Liver (tissue), 3 donors: ENCODE results near the gene KYNU.

Experiments
- ATF3 ChIP-seq: IDR thresholded peaks from 2 replicates; pipeline ENCODE4 v1.6.1; 2016; ENCODE audit warnings: antibody characterized with exemption
- CTCF ChIP-seq: fragments of 150-350 bp; IDR thresholded peaks from 2 replicates; pipeline ENCODE4 v1.5.1; 2017; ENCODE audit warnings: improper control_type of control experiment, low read depth, low read length; ENCODE audit not compliant: missing input control
- EGR1 ChIP-seq, 2 donors: IDR thresholded peaks; 2 replicates each; pipeline ENCODE4 v1.6.1; 2016 to 2018; ENCODE audit warnings: antibody characterized with exemption in 2 of 2, low read depth in 2 of 2
- GABPA ChIP-seq, 2 donors: IDR thresholded peaks in 1 of 2; conservative IDR thresholded peaks in 1 of 2; 2 replicates each; pipeline ENCODE4 v1.6.1; 2016; ENCODE audit warnings: antibody characterized with exemption in 2 of 2, mild to moderate bottlenecking in 1 of 2, moderate library complexity in 1 of 2
- HNF4A ChIP-seq, 2 donors: conservative IDR thresholded peaks; 2 replicates each; pipeline ENCODE4 v1.6.1; 2016; ENCODE audit warnings: antibody characterized with exemption in 2 of 2, mild to moderate bottlenecking in 2 of 2
- JUND ChIP-seq, 2 donors: IDR thresholded peaks; 2 replicates each; pipeline ENCODE4 v1.6.1; 2016; ENCODE audit warnings: antibody characterized with exemption in 2 of 2
- MAX ChIP-seq: IDR thresholded peaks from 2 replicates; pipeline ENCODE4 v1.6.1; 2016; ENCODE audit warnings: antibody characterized with exemption
- RAD21 ChIP-seq, 2 donors: IDR thresholded peaks; 2 replicates each; pipeline ENCODE4 v1.6.1; 2016; ENCODE audit warnings: antibody characterized with exemption in 2 of 2, mild to moderate bottlenecking in 2 of 2
- RXRA ChIP-seq, 2 donors: IDR thresholded peaks; 2 replicates each; pipeline ENCODE4 v1.6.1; 2017 to 2018; ENCODE audit warnings: antibody characterized with exemption in 2 of 2, mild to moderate bottlenecking in 1 of 2
- YY1 ChIP-seq: IDR thresholded peaks from 2 replicates; pipeline ENCODE4 v1.6.1; 2016; ENCODE audit warnings: antibody characterized with exemption, mild to moderate bottlenecking
- TF ChIP-seq, protein P1 (sequence below): IDR thresholded peaks from 2 replicates; pipeline ENCODE4 v1.6.1; 2016; ENCODE audit warnings: antibody characterized with exemption
- donor health status: healthy.
- donor health status: healthy.

- TF ChIP-seq MAX (no peak), CTCF (no peak), RAD21 (IDR thresholded peaks at IDR 0.05) (no peak), GABPA (IDR thresholded peaks at IDR 0.05 in 1 of 2, conservative IDR thresholded peaks at IDR 0.05 in 1 of 2) (no peak), HNF4A (conservative IDR thresholded peaks at IDR 0.05) (no peak), EGR1 (IDR thresholded peaks at IDR 0.05; ENCODE audit: low read depth in 2 of 2) (no peak), YY1 (no peak), JUND (IDR thresholded peaks at IDR 0.05) (no peak), RXRA (IDR thresholded peaks at IDR 0.05) (no peak), ATF3 (no peak)
- TF ChIP-seq, protein P1, sequence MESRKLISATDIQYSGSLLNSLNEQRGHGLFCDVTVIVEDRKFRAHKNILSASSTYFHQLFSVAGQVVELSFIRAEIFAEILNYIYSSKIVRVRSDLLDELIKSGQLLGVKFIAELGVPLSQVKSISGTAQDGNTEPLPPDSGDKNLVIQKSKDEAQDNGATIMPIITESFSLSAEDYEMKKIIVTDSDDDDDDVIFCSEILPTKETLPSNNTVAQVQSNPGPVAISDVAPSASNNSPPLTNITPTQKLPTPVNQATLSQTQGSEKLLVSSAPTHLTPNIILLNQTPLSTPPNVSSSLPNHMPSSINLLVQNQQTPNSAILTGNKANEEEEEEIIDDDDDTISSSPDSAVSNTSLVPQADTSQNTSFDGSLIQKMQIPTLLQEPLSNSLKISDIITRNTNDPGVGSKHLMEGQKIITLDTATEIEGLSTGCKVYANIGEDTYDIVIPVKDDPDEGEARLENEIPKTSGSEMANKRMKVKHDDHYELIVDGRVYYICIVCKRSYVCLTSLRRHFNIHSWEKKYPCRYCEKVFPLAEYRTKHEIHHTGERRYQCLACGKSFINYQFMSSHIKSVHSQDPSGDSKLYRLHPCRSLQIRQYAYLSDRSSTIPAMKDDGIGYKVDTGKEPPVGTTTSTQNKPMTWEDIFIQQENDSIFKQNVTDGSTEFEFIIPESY, result no peak
These were observed 149.1 kb downstream of the KYNU start for GRCh38 chr2:143026411-143027054.
